Right hindlimb (tissue), 1 donor: Measurements from ENCODE around the gene CHST13.

Experiments
- DNase-seq: peaks from one replicate; pipeline ENCODE4 v3.0.0-alpha.2; 2018

The CHST13 gene

DNA sequence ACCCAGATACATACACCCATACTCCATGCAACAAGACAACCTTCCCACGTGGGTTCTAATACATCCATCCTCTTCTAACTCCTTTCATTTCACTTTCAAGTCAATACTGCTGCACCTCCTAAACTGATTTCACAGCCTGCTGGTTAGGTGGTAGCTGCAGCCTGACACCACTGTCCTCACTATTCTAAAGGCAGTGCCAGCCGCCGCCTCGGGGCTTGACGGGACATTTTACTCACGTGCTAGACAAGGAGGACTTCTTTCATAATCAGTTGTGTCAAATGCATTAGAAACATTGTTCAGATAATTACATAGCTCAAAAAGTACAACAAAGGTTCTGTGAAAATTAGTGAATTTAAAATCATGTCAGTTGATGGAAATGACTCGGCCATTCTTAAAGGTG, 12.7 kb upstream of the CHST13 start:
- no peak for DNase-seq

DNA sequence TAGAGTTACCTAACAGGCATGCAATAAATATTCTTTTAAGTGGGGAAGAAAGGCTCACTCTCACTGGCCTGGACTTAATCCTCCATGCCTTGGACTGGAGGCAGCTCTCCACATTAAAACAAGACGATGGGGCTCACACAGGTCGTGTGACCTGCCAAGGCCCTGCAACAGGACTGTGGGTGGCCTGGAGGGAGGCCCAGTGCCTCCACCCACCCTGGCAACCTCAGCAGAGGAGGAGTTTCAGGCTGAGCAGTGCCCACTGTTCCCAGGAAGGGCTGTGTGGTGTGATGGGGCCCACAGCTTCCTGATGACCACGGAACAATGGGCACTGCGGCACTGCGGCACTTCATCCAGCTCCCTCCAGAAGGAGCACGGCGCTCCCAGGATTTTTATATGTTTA, 11.9 kb upstream of the CHST13 start:
- DNase-seq: no peak

DNA sequence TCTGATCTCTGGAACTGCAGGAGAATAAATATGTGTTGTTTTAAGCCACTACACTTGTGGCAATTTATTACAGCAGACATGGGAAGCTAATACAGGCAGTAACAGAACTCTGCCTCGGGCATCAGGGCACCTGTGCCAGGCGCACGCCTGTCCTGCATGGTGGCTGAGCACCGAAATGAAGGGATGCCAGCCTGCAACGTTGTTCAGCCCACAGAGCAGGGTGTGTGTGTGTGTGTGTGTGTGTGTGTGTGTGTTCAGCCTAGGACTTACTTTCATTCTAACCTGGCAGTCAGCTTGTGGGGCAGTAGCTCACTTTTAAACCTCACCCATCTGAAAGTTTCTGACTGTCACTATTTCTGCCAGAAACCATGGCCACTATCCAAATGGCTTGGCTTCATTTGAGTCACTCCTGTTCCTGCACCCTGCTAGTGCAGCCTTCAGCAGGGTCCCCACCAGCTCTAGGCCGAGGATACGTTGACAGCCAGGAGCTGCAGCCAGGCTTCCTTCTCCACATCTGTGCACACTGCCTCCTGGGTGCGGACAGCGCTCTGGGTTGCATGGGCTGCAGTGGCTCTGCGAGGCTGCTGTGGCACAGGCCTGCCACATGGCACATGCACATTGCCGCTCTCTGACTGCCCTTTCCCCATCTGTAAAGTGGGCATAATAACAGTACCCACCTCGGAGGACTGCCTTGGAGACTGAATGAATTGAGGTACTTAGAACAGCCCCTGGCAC, 10.9 kb upstream of the CHST13 start:
- no peak for DNase-seq

DNA sequence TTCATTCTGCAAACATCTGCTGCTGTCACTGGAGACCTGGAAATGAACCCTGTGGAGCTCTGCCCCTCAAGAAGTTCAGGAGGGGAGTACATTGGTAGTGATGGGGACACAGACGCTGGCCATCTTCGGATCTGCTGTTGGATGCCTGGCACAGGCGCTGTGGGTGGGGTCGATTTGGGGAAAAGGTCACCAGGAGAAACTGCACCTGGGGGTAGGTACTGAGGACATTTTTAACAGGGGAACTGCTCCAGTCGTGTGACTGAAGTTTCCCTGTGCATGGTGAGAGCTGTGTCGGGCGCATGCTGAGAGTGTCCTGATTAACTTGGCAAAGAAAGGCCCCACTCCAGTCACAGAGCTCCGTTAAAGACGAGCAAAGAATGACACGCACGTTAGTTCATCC, 9.8 kb upstream of the CHST13 start:
- DNase-seq: no peak

DNA sequence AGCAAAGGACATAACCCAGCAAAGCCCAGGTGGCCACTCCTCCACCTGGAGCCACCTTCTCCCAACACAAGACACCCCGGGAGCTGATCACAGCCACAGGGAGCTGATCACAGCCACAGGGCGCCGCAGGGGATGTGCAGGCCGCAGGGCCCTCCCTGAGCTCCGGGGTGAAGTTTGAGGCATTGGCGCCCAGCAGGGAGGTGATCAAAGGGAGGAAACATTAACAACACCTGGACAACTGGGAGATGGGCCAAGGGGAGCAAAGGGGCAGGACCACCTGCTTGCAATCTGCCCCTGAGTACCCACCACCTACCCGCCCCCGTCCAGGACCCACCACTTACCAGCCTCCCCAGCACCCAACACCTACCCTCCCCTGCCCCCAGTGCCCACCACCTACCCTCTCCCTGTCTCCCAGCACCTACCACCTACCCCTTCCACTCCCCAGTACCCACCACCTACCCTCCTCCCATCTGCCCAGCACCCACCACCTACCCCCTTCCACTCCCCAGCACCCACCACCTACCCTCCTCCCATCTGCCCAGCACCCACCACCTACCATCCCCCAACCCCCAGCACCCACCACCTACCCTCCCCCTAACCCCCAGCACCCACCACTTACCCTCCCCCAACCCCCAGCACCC, 8.8 kb upstream of the CHST13 start:
- no peak for DNase-seq

DNA sequence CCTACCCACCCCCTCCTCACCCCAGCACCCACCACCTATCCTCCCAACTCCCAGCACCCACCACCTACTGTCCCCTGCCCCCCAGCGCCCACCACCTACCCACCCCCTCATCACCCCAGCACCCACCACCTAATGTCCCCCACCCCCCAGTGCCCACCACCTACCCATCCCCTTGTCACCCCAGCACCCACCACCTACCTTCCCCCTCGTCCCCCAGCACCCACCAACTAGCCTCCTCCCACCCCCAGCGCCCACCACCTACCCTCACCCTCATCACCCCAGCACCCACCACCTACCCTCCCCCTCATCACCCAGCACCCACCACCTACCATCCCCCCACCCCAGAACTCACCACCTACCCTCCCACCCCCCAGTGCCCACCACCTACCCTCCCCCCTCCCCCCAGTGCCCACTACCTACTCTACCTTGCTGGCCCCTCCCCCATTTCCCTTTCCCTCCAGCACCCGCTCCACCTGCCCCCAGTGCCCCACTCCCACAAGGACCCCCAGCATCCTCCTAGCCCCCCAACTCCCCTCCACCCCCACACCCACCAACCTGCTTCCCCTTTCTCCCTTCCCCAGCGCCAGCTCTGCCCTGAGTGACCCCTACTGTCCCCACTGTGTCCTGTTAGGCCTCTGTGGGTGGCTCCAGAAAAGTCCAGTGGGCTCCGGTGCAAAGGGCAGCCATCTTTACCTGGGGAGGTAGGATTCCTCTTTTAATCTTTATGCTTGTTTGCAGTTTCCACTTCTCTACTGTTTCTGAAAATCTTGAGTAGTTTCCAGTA, 7.6 kb upstream of the CHST13 start:
- DNase-seq: no peak

DNA sequence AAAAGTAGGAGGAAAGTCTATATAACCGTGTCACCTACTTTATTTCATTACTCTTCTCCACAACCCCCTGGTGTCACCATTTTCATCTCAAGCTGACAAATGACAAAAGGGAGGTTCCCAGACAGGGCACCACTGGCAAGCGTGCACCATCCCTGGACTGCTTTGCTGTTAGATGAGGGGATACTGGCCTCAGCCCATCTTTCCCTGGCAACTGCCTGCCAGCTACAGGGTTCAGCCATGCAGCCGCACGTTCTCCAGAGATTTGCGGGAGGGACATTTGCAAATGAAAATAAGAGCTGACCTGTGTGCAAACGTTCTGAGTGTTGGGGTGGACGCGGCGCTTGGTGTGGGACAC, 7.0 kb upstream of the CHST13 start:
- DNase-seq: no peak

DNA sequence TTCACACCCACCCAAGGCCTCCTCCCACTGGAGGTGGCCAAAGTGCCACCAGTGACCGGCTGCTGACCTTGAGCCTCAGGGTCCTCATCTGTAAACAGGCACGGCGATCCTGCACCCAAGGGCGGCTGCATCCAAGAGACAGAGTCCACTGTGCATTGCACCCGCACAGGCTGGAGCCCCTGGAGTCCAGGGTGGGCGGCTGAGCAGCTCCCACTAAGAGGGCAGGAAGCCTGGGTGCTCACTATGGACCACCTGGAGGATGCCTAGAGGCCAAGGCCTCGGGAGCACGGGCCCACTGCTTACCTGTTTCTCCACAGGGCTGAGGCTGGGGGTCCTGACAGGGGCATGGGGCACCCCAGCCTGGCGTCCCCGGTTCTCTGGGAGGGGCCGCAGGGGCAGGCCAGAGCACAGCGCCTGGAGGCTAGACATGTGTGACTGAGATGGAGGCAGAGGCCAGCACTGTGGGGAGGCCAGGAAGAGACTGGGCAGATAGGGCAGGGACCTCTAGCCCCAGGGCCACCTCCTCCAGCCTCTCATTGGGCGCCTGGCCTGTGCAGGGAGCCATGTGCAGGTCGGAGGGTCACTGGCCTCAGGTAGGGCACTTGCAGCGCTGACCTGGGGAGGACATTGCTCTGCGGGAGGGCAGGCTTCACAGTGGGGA, 6.5 kb upstream of the CHST13 start, which contains the start of gene UROC1:
TSS of gene UROC1 (minus strand) at position 483 of the 661 bp plus-strand sequence. CDS start at position 429, 54 bp downstream.
- no peak for DNase-seq

DNA sequence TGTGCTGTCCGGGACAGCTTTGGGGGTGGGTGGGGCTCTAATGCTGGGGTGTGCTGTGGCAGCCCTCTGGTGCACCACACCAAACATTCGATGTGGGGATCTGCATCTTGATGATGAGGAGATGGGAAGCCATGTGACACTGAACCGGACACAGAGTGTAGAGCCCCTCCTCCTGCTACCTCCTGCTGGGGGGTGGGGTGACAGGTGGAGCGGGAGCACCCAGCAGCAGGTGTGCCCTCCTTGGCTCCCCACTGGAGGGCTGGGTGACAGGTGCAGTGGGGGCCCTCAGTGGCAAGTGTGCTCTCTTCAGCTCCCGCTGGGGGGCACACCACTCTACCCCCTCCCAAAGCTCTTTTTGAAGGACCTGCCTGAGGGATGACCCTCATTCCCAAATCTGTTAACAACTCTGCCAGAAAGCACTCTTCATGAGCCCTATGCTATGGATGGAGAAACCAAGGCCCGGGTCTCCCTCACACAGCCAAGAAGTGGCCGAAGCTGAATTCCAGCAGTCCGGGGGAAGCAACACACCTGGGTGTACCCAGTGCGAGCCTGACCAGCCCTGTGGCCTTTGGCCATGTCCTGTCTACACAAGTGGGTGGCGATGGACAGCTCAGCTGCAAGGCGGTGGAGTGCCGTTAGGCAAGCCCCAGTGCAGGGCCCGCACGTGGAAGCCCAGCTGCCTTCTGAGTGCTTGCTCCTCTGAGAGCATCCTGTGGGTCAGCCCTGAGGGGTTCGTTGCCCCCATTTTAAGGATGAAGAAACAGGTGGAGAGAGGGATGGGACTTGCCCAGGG, 5.8 kb upstream of the CHST13 start:
- DNase-seq: no peak

DNA sequence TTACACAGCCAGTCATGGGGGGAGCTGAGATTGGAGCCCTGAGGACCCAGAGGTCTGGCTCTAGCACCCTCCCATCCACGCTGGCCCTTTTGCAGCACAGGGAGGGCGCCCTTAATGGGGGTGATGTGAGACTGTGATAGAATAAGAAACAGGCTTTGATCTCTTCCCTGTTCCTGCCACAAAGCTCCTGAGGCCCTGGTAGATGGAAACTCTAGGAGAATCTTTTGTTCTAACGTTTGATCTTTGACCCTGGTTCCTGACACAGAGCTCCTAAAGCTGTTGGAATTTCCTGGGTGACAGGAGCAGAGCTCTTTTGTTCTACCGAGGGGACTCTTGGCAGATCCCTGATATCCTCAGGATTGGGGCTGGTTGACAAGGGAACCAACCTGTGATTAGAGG, 5.2 kb upstream of the CHST13 start:
- no peak for DNase-seq

DNA sequence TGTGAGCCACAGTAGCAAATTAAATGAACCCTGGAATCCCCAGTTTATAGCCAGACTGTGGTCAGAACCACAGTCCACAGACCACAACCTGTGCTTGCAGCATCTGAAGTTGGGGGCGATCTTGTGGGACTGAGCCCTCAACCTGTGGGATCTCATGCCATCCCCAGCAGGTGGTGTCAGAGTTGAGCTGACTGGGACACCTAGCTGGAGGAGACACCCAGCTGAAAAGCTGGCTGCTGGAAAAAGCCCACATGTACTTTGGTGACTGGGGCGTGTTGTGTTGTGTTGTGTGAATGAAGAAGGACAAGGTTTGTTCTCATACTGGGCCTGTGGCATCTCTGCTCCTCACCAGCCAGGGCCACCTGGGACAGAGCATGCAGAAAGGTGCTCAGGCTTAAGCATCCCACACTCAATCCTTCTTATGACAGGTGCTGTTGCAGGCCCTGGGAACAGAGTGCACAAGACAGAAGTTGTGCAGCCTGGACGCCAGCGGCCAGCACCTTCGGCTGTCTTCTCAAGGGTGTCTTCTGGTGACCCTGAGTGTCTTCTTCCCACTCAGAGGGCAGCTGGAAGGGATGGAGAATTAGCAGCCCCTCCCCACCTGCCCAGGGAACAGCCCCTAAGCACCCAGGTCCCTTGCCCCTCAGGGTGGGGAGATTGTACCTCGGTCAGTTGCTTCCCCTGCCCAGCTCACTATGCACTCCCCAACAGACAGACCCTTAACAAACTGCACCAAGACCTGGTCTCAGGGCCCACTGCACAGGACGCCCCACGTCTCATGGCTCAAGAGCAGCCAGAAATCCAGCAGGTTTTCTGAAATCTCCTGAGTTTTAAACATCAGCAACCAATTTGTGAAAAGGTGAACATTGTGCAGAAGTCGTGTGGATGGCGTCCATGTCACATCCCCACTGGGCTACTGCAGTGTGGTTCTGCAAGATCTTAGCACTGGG, 4.2 kb upstream of the CHST13 start:
- DNase-seq: no peak

DNA sequence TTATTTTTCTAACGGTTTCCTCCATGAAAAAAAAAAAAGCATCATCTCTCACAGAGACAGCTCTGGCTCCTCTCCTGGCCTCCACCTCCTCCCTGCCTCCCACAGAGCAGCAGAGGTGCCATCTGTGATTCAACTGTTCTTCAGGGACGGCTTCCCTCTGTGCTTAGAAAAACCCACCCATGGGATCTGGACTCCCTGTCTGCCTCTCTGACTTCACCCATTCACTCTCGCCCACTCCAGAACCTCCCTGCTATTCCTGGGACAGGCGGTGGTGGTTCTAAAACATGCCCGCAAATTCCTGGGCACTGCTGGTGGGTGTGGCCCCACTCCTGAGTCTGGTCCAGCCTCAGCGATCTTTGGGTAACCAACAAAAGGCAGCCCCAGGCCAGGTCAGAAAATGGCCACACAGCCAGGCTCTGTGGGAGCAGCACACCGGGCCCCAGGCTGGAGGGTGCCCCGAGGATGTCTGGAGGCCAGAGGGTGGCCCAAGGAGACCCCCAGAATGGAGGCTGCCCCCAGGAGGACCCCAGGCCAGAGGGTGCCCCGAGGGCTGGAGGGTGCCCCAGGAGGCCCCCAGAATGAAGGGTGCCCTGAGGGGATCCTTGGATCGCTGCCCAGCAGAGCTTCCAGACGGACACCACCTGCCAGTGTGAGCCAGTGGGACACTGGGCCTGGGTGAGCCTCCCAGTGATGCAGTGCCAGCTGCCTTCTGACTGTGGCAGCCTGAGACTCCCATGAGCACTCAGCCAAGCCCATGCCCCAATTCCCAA, 2.6 kb upstream of the CHST13 start:
- DNase-seq: no peak

DNA sequence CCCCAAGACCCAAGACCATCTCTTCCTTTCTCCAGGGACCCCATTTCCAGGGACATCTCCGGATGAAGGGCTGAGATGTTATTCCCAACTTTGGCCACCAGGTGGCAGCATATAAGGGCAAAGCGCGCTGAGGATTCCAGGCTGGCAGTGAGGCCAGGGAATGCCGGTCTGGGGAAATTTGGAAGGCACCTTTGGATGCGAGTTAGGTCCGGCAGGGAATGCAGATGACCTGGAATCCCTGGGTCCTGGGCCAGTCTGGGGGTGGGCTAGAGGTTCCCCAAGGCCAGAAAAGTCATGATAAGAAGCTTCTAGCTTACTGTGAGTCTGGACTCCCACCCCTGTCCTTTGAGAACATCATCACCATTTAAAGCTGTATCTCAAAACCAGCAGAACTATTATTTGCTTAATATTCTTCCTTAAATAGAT, 1.6 kb upstream of the CHST13 start:
- DNase-seq: peak; percentile 63

DNA sequence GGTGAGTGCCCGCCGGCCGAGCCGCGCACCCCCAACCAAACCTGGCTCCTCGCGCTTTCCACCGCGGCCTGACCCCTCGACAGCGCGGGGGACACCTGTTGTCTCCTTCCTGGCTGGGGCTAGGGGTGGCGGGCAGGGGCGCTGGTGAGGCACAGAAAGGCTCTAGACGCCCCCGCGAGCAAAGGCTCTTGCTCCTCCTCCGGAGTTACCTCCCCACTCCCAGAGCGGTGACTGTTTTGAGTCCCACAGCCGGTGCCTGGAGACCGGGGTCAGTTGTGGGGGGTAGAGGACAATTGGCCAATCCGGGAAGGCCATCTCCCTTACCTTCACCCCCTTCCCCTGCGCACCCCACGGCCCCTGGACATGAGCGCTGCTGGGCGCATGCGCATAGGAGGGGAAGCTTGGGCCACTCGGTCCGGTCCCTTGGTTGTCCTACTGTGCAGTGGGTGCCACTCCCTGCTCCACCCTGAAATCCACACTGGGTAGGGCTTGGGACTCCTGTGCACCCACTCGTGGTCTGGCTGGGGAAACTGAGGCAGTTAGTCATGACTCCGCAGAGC, 554 bp downstream of the CHST13 start:
- DNase-seq: no peak

DNA sequence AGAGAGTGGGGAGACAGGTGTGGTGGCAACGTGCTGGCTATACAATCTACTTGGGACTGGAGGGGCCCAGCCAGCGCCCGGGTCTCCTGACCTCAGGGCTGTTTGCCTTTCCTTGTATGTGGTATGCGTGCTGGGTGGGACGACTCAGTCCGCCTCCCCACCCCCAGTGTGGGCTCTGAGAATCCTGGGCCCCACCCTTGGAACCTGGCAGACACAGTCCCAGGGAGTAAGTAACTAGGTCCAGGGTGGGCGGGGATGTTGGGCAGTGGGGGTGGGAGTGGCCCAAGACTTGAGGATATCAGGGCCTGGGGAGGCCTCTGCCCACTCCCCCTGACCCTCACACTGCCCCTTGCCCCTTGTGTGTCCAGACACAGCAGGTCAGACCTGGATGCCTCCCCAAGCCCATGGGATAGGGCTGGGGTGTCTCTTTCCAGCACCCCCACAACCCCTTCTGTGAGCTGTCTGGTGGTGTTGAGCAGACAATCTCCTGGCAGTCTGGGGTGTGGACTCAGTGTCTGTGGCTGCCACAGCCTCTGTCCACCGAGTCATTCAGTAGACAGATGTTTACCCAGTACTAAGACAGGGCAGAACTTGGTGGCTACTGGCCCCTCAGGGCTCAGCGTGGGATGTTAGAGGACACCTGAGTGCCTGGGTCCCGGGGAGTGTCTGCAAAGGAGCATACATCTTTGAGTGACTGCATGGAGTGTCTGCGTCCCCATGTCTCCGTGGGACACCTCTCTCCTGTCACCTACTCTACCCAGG, 1.3 kb downstream of the CHST13 start:
- DNase-seq: no peak

DNA sequence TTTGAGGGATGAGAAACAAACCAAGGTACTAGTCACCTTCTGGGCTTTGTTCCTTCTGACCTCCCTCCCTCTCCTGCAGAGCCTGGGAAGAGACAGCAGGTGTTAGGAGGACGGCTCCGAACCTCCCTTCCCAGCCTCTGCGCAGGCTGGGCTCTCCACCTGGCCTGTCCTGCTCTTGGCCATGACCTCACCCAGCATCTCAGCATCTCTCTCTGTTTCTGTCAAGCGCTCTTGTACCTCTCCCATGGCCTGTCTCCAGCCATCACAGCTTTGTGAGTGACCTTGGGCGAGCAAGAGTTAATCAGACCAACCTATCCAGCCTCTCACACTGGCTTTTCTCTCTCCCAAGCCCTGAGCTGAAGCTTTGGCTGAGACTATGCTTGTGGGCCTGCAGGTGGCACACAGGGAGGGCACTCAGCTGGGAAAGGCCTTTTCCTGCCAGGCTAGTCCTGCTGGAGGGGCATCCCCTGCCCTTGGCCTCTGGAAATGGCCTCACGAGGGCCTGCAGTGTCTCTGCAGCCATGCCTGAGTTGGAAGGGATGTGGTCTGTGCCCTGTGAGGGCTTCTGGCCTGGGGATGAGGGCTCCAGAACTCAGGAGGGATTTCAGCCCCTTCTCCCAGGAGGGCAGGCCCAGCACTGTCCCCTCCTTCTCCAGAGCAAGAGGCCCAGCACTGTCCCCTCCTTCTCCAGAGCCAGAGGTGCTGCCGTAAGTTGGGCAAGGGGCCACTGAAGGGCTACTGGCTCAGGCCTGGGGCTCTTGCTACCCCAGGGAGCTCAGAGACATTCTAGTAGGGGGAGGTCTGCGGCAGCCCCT, 2.1 kb downstream of the CHST13 start:
- DNase-seq: no peak

DNA sequence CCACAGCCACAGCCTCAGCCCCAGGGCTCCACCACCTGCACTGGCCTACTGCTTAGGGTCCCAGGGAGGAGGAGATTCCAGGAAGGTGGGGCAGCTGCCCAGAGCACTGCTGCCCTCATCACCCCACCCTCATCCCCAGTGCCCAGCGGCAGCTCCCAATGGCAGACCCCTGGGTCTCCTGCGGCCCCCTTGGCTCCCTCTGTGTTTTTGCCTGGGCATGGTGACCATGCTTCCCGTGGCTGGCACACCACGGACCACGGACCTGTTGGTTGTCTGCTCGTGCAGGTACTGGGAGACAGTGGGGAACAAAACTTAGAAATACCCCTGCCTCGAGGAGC, 2.7 kb downstream of the CHST13 start:
- DNase-seq: no peak

DNA sequence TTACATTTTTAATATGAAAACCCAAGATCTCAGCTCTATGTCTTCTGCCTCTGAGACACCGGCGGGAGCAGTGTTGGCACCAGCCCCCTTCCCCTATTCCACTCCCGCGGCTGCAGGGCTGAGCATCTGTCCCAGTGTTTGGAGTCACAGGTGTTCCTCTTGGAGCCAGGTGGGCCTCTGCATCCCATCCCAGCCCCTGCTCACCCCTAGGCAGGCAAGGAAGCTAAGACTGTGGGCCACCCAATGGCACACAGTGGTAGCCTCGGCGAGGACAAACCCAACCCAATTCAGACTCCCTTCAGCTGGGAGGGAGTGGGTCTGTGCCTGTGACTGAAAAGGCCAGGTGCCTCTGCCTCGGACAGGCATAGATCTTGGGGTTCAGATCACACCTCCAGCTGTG, 3.1 kb downstream of the CHST13 start:
- no peak for DNase-seq
